HG03159 (cell line): ENCODE measurements around the gene SLC4A8.
"Not testable (repeated sequence)": the region's sequence is repeated elsewhere in the genome, so short reads cannot be mapped to it uniquely, and the experiment has no call there.

Experiments
- ATAC-seq: cut with Tn5 transposase; IDR thresholded peaks from one replicate; pipeline ENCODE4 v1.9.1; 2021; ENCODE audit warnings: mild to moderate bottlenecking, moderate library complexity; ENCODE audit not compliant: unreplicated experiment

Gene SLC4A8

GRCh38 chr12:51471111-51471864 is 46.7 kb downstream of the SLC4A8 start:
- ATAC-seq: no peak

- ATAC-seq: no peak
Observed at GRCh38 chr12:51472984-51473383, 48.4 kb downstream of the SLC4A8 start.

DNA sequence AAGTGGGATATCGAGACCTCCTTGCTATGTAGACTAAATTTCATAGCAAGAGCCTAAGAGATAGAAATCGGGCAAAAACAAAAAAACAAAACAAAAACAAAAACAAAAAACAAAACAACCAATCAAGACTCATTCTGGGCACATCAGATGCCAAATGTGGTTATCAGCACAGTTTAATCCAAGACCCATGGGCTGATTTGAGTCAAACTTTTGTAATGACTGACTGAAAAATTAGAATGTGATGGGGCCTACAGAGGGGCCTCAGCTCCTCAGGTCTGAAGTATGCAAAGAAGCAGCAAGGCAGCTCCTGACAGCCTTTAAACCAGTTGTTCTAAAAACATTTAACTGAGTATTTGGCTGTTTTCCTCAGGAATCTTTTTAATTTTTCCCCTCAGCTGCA is 49.3 kb downstream of the SLC4A8 start:
- no peak for ATAC-seq

GRCh38 chr12:51475543-51475942 is 50.9 kb downstream of the SLC4A8 start:
- no peak for ATAC-seq

GRCh38 chr12:51480978-51481377 is 56.3 kb downstream of the SLC4A8 start:
- no peak for ATAC-seq

DNA sequence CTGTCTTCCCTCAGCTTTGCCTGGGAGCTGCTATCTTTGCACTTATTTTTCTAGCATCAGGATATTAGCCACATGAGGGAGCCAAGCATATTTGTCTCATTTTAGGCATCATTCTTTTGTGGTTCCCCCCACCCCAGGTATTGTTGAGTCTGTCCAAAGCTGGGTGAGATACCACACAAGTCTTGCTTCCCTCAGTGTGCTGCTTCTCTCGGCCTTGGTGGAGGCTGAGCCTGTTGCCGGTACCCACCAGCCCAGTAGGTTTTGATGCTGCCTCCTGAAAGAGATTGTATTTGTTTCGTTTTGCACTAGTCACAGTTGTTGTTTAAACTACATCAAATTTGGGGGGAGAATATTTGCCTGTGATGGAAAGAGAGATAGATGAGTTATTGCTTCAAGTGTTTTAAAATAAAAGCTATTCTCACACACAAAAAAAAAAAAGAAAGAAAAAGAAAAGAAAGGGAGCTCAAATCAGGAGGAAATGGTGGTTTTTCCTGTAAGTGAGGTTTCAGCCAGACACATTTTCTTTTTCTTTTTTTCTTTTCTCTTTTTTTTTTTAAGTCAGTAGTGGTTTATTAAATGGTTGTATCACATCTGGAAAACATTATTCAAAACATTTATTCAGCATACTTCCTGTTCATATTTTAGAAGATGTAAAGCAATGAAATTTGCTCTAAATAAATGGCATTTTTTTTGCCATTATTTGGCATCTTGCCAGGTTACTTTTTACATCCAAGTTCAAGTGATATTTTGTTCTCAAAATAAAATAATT is 58.5 kb downstream of the SLC4A8 start:
- ATAC-seq: no peak

DNA sequence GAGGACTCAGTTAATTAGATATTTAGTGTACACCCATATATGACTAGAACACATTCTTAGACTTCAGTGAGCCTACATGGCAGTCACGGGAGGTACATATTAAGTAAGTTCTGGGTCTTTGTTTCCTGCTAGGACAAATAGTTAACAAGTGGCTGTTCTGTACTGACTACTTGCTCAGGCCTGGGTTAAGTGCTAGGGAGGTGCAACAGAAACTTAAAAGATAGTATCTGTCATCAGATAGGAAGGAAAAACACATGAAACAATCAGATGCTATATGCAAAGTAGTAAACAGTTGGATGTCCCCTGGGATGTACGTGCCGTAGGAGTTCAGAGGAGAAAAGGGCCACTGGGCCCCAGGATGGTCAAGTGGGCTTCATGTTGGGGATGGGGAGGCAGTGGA is 59.5 kb downstream of the SLC4A8 start:
- ATAC-seq: no peak

GRCh38 chr12:51488281-51488680 is 63.6 kb downstream of the SLC4A8 start:
- ATAC-seq: no peak

DNA sequence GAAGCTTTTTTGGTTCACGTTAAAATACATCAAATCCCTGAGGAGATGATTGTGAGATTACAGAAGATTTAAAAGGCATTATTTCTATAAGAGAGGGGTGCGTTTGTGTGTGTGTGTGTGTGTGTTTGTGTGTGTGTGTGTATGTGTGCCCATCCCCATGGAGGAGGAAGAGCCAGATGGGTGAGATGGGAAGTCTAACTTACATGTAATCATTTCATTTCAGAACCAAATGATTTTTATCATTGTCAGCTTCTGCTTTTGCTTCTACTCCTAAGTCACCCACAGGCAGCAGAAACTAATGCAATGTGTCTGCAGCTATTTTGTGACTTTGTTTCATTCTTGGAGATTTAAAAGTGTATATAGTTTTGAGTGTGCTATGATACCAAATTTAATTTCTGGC is 68.7 kb downstream of the SLC4A8 start:
- ATAC-seq: no peak

DNA sequence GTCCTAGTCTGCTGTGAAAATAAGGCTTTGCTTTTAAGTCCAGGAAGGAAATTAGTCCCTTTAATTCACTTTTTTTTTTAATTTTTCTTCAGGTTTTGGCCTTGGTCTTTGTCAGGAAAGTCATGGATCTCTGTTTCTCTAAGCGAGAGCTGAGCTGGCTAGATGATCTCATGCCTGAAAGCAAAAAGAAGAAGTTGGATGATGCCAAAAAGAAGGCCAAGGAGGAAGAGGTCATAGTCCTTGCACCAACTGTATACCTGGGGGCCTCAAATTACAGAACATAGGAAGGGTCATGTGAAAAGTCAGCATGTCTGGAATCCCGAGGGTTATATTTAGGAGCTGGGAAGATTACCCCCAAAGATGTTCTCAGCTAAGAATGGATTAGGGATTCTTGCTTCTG is 72.3 kb downstream of the SLC4A8 start:
- no peak for ATAC-seq

DNA sequence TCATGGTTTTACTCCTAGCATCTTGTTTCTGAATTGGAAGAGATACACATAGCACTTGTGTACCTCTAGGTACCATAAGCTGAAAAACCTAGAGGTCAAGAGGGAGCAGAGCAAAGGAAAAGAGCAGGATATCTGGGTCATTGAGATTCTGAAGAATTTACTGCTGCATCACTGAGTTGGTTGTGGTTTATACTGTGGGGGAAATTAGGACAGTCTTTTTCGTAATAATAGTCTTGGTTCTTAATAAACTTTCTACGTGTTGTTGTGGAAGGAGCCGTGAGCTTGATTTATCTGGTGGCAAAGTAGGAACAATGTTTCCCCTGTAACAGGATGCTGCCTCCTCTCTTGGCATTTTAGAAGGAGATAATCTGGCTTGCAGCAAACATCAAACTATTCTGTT is 80.2 kb downstream of the SLC4A8 start:
- no peak for ATAC-seq

DNA sequence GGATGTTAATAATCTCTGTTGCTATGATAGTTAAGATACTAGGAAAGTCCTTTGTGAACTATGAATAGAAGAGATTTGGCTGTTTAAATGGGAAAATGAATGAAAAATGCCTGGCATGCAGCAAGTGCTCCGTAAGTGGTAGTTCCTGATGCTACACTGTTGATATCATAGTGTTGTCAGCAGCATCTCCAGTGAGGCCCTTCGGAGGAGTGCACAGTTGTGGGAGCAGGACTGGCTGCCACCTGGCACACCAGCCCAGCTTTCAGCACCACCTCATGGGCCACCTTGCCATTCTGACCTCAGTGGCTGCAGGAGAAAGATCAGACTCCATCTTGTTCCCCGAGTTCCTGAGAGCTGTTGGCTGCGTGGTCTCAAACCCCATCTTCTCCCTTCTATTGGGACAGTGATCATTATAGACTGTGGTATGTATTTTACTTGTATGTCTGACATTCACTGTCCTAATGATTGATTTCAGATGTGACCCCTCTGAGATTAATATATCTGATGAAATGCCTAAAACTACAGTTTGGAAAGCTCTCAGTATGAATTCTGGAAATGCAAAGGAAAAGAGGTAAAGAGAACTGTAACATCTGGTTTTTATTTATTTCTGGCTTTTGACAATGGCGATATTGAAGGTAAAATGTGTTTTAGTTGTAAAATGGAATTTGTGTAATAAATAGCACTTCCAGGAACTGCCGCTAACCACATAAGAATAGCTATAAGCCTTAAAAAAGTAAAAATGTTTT is 80.9 kb downstream of the SLC4A8 start:
- no peak for ATAC-seq

DNA sequence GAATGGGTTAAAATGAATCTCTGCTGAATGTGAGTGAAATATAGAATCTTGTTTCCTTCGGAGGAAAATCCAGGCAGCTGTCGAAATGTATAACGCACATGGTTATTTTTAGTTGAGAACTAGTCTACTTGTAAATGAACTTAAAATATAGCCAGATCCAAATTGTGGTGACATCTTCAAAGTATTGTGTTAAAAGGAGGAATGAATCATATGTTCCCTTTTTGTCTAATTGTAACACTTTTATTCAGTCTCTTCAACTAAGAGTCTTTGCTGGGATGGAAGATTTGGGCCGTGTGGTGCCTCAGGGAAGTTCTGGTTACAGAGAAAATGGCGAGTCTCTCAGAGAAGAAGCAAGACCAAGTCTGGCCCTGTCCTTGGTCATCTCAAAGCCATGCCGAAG is 82.5 kb downstream of the SLC4A8 start:
- no peak for ATAC-seq

DNA sequence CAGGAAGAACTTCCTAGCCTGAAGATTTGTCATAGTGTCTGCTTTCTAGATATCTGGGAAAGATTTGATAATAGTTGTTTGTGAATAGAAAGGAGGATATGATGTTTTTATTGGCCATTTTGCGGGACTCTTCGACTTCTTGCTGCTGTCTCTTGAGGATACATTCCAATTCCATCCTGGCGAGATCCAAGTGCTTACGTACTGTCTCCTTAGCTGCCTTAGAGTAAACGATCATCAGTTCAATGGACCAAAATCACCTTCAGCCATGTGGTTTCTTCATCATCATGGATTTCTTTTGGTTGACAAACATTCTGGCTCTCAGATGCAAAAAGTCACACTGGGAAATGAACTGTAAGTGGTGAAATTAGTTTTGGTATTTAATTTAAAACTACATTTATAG is 83.7 kb downstream of the SLC4A8 start:
- ATAC-seq: no peak

GRCh38 chr12:51511546-51512260 is 87.1 kb downstream of the SLC4A8 start:
- no peak for ATAC-seq

- ATAC-seq: no peak
Observed at GRCh38 chr12:51512438-51512837, 87.8 kb downstream of the SLC4A8 start.

- ATAC-seq: not testable (repeated sequence)
Observed at GRCh38 chr12:51515037-51515436, 90.4 kb downstream of the SLC4A8 start.

DNA sequence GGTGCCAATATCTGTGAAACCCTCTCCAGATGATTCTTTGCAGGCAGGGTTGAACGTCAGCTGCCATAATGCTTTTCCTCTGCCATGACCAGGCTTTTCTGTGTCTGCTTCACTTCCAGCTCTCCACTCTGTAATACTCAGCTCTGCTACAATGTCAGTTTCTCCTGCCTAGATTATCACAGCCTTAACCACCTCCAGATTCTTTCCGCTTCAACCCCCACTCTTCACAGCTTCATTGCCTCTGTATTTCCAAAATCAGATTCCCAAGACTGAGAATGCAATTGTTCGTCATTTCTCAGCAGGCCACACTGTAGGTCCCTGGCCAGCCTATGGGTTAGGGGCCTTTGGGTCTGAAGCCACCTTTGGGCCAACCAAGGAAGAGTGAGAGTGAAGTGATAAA is 92.7 kb downstream of the SLC4A8 start:
- ATAC-seq: no peak

DNA sequence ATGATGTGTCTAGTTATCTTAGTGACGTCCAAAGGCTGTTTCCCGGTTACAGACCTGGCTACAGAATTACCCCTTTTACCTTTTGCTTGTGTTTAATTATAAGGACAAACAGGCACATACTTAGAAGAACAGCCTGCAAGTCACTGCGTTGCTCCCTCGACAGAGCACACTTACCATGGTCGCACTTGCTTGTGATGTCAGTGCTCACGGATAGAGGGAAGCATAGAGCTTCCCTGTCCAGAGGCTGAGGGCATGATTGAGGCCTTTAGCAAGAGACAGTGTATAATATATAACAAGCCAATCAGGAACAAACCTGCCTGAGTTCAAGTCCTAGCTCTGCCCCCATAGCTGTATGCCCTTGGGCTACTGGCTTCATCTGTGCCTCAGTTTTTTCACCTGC is 93.2 kb downstream of the SLC4A8 start:
- ATAC-seq: no peak

- no peak for ATAC-seq
Observed at GRCh38 chr12:51519755-51520154, 95.1 kb downstream of the SLC4A8 start.
